ENCODE results near the gene ZC3H12A. TPM values are rescaled to one million over a fixed set of nuclear protein-coding genes. Genes with fewer than 3 reads are reported as not detected.

The ZC3H12A gene
- polyA plus RNA-seq, 6 donors from 2014 or later = 15.5 to 26.7 (median 17.6) TPM

Other genes starting within 250 kb of the ZC3H12A start
- gene MEAF6, start 40.2 kb downstream of the ZC3H12A start, polyA plus RNA-seq (ENCODE audit: low read depth in 6 of 6) = 100 to 1,000 TPM; 137 to 208 (median 175) TPM
- 1 to 10 TPM in 5 of 6 donors, not detected in 1; 4.0 to 6.9 (median 4.2) TPM for gene SNIP1, start 79.7 kb downstream of the ZC3H12A start, polyA plus RNA-seq (ENCODE audit: low read depth in 6 of 6)
- gene DNALI1, start 82.4 kb downstream of the ZC3H12A start, polyA plus RNA-seq (ENCODE audit: low read depth in 6 of 6) = under 1 TPM in 4 of 6 donors, not detected in 2; 0.08 to 0.18 (median 0.14) TPM
- 10 to 100 TPM; 38.1 to 57.6 (median 45.4) TPM for gene GNL2, start 121.4 kb downstream of the ZC3H12A start, polyA plus RNA-seq (ENCODE audit: low read depth in 6 of 6)
- gene RSPO1, start 160.3 kb downstream of the ZC3H12A start, polyA plus RNA-seq (ENCODE audit: low read depth in 6 of 6) = not detected
- gene CDCA8, start 217.9 kb downstream of the ZC3H12A start, polyA plus RNA-seq (ENCODE audit: low read depth in 6 of 6) = 1 to 10 TPM in 4 of 6 donors, under 1 TPM in 1, not detected in 1; 0.63 to 1.6 (median 1.3) TPM